SJSA1 (cell line): ENCODE data around the gene OR4D10. TPM values are rescaled to one million over a fixed set of nuclear protein-coding genes. Genes with fewer than 3 reads are reported as not detected.
"Not testable (repeated sequence)": the region's sequence is repeated elsewhere in the genome, so short reads cannot be mapped to it uniquely, and the experiment has no call there.

Experiments used
- DNase-seq, 2 experiments: peaks; one replicate each; pipeline ENCODE4 v3.0.0-alpha.2; 2015 to 2020; ENCODE audit warnings: low spot score in 2 of 2, low read depth in 1 of 2
- H3K27ac ChIP-seq: fragments of 250-450 bp; sonication (Bioruptor Pico); 2 replicates; pipeline ENCODE4 v1.5.1; 2020; ENCODE audit warnings: mild to moderate bottlenecking, moderate library complexity
- H3K27me3 ChIP-seq: fragments of 250-450 bp; sonication (Bioruptor Pico); replicated peaks from 2 replicates; pipeline ENCODE4 v1.5.1; 2020; ENCODE audit warnings: mild to moderate bottlenecking, moderate library complexity
- H3K36me3 ChIP-seq: fragments of 250-450 bp; sonication (Bioruptor Pico); 2 replicates; pipeline ENCODE4 v1.5.1; 2020; ENCODE audit warnings: mild to moderate bottlenecking
- H3K4me1 ChIP-seq: fragments of 250-450 bp; sonication (Bioruptor Pico); replicated peaks from 2 replicates; pipeline ENCODE4 v1.6.1; 2021; ENCODE audit warnings: mild to moderate bottlenecking
- H3K4me3 ChIP-seq: fragments of 250-450 bp; sonication (Bioruptor Pico); 2 replicates; pipeline ENCODE4 v1.5.1; 2020; ENCODE audit warnings: mild to moderate bottlenecking
- H3K9me3 ChIP-seq: fragments of 250-450 bp; sonication (Bioruptor Pico); replicated peaks from 2 replicates; pipeline ENCODE4 v1.5.1; 2020; ENCODE audit warnings: mild to moderate bottlenecking
- total RNA-seq: library from RNA; depleted of rRNA; stranded (reverse); fragments of >200 nt; shearing (Covaris generic); gene quantifications from 2 replicates; pipeline ENCODE4 v1.2.3, GENCODE V29; 2014; rRNA removed

Gene OR4D10
- not detected in 2 replicates for total RNA-seq

- no peak within 1 kb of the TSS for H3K4me3 ChIP-seq
- H3K4me1 ChIP-seq, result no peaks in the 10 kb centered on the region
- no peaks in the 10 kb centered on the region for H3K9me3 ChIP-seq
- no peaks in the 10 kb centered on the region for H3K27me3 ChIP-seq
- DNase-seq, result no peak
- H3K36me3 ChIP-seq, result no peaks in the 10 kb centered on the region
- H3K27ac ChIP-seq, result no peak within 1 kb of the TSS
Observed at GRCh38 chr11:59473015-59473414, at the start of gene OR4D10. TSS of gene OR4D10 (plus strand) at chr11:59473315. CDS start at chr11:59477430, 4,115 bp downstream.

- no peak overlapping the region for H3K4me3 ChIP-seq
- no peak for DNase-seq
- no peaks in the 10 kb centered on the region for H3K36me3 ChIP-seq
- H3K27ac ChIP-seq, result no peak overlapping the region
- H3K27me3 ChIP-seq, result peaks cover 3% of the 10 kb centered on the region; the same call in 1 of the 2 replicates
- no peaks in the 10 kb centered on the region for H3K9me3 ChIP-seq
- no peaks in the 10 kb centered on the region for H3K4me1 ChIP-seq
Observed at GRCh38 chr11:59423835-59424234, 49.3 kb upstream of the OR4D10 start.

- H3K27ac ChIP-seq, result no peak overlapping the region
- H3K9me3 ChIP-seq, result no peaks in the 10 kb centered on the region
- H3K4me1 ChIP-seq, result no peaks in the 10 kb centered on the region
- H3K4me3 ChIP-seq, result no peak overlapping the region
- DNase-seq, result no peak
- peaks cover 3% of the 10 kb centered on the region for H3K27me3 ChIP-seq
- no peaks in the 10 kb centered on the region for H3K36me3 ChIP-seq
Observed at GRCh38 chr11:59425131-59425530, 48.0 kb upstream of the OR4D10 start.

GRCh38 chr11:59426361-59427067 lies 46.6 kb upstream of the OR4D10 start, which contains the start of gene OR5A2:
TSS of gene OR5A2 (minus strand) at chr11:59426413. CDS start at chr11:59422953, 3,460 bp downstream.
- Histone ChIP-seq H3K4me3 (no peak within 1 kb of the TSS), H3K27ac (no peak within 1 kb of the TSS), H3K27me3 (peaks cover 3% of the 10 kb centered on the region), H3K9me3 (no peaks in the 10 kb centered on the region), H3K36me3 (no peaks in the 10 kb centered on the region), H3K4me1 (no peaks in the 10 kb centered on the region)
- DNase-seq, result no peak

GRCh38 chr11:59427068-59427382 lies 46.1 kb upstream of the OR4D10 start:
- Histone ChIP-seq H3K4me3 (no peak overlapping the region), H3K27ac (no peak overlapping the region), H3K27me3 (peaks cover 3% of the 10 kb centered on the region), H3K4me1 (no peaks in the 10 kb centered on the region), H3K36me3 (no peaks in the 10 kb centered on the region), H3K9me3 (no peaks in the 10 kb centered on the region)
- DNase-seq, result no peak

- H3K4me3 ChIP-seq, result no peak overlapping the region
- DNase-seq, result peak in 1 of 2 experiments; percentile 41
- H3K36me3 ChIP-seq, result no peaks in the 10 kb centered on the region
- H3K9me3 ChIP-seq, result no peaks in the 10 kb centered on the region
- no peak overlapping the region for H3K27ac ChIP-seq
- no peaks in the 10 kb centered on the region; the same call in none of the 2 replicates for H3K27me3 ChIP-seq
- H3K4me1 ChIP-seq, result no peaks in the 10 kb centered on the region
Observed at GRCh38 chr11:59429924-59430516, 43.1 kb upstream of the OR4D10 start.

GRCh38 chr11:59436169-59436568 lies 36.9 kb upstream of the OR4D10 start, which contains the start of gene OR5A1:
TSS of gene OR5A1 (plus strand) at chr11:59436469. CDS start at chr11:59443169, 6,700 bp downstream.
- H3K4me1 ChIP-seq, result no peaks in the 10 kb centered on the region
- H3K27me3 ChIP-seq, result 0 out of 2 replicates have a peak, but pooled peaks cover 4% of the 10 kb centered on the region
- DNase-seq, result no peak
- no peak within 1 kb of the TSS for H3K27ac ChIP-seq
- H3K4me3 ChIP-seq, result no peak within 1 kb of the TSS
- no peaks in the 10 kb centered on the region for H3K36me3 ChIP-seq
- H3K9me3 ChIP-seq, result no peaks in the 10 kb centered on the region

- 0 out of 2 replicates have a peak, but pooled peaks cover 4% of the 10 kb centered on the region for H3K27me3 ChIP-seq
- H3K9me3 ChIP-seq, result no peaks in the 10 kb centered on the region
- H3K4me3 ChIP-seq, result no peak overlapping the region
- no peak overlapping the region for H3K27ac ChIP-seq
- H3K36me3 ChIP-seq, result no peaks in the 10 kb centered on the region
- no peaks in the 10 kb centered on the region for H3K4me1 ChIP-seq
- DNase-seq, result no peak
Observed at GRCh38 chr11:59437770-59438169, 35.3 kb upstream of the OR4D10 start.

- not testable (repeated sequence) for DNase-seq, H3K27me3 ChIP-seq, H3K36me3 ChIP-seq, H3K4me3 ChIP-seq, H3K4me1 ChIP-seq, H3K9me3 ChIP-seq, H3K27ac ChIP-seq
Observed at GRCh38 chr11:59445624-59446023, 27.5 kb upstream of the OR4D10 start.

- Histone ChIP-seq H3K4me3 (no peak overlapping the region), H3K36me3 (no peaks in the 10 kb centered on the region), H3K9me3 (no peaks in the 10 kb centered on the region), H3K4me1 (no peaks in the 10 kb centered on the region), H3K27ac (no peak overlapping the region), H3K27me3 (no peaks in the 10 kb centered on the region)
- no peak for DNase-seq
Observed at GRCh38 chr11:59448484-59448883, 24.6 kb upstream of the OR4D10 start.

GRCh38 chr11:59456661-59457060 lies 16.5 kb upstream of the OR4D10 start, which contains the start of gene OR4D6:
TSS of gene OR4D6 (plus strand) at chr11:59456961. CDS start at chr11:59456961, 0 bp downstream.
- no peak for DNase-seq
- H3K4me3 ChIP-seq, result no peak within 1 kb of the TSS
- no peaks in the 10 kb centered on the region; the same call in 1 of the 2 replicates for H3K9me3 ChIP-seq
- H3K4me1 ChIP-seq, result no peaks in the 10 kb centered on the region
- H3K27me3 ChIP-seq, result no peaks in the 10 kb centered on the region
- no peaks in the 10 kb centered on the region for H3K36me3 ChIP-seq
- no peak within 1 kb of the TSS for H3K27ac ChIP-seq

GRCh38 chr11:59459916-59460315 lies 13.2 kb upstream of the OR4D10 start:
- Histone ChIP-seq H3K27ac (no peak overlapping the region), H3K4me1 (0 out of 2 replicates have a peak, but pooled peaks cover 4% of the 10 kb centered on the region), H3K4me3 (no peak overlapping the region), H3K27me3 (no peaks in the 10 kb centered on the region), H3K9me3 (no peaks in the 10 kb centered on the region; the same call in 1 of the 2 replicates), H3K36me3 (no peaks in the 10 kb centered on the region)
- DNase-seq, result no peak

- no peaks in the 10 kb centered on the region; the same call in 1 of the 2 replicates for H3K9me3 ChIP-seq
- H3K27ac ChIP-seq, result no peak overlapping the region
- no peaks in the 10 kb centered on the region for H3K27me3 ChIP-seq
- no peak overlapping the region for H3K4me3 ChIP-seq
- no peaks in the 10 kb centered on the region for H3K36me3 ChIP-seq
- DNase-seq, result peak in 1 of 2 experiments; percentile 48
- 0 out of 2 replicates have a peak, but pooled peaks cover 4% of the 10 kb centered on the region for H3K4me1 ChIP-seq
Observed at GRCh38 chr11:59463190-59463641, 9.9 kb upstream of the OR4D10 start.

- no peak for DNase-seq
- Histone ChIP-seq H3K36me3 (no peaks in the 10 kb centered on the region), H3K27me3 (no peaks in the 10 kb centered on the region)
Observed at GRCh38 chr11:59475176-59475575, 2.1 kb downstream of the OR4D10 start.

More at GRCh38 chr11:59475176-59475575, 2.1 kb downstream of the OR4D10 start:
- H3K4me3 ChIP-seq, result no peak overlapping the region
- H3K4me1 ChIP-seq, result no peaks in the 10 kb centered on the region
- H3K27ac ChIP-seq, result no peak overlapping the region
- H3K9me3 ChIP-seq, result no peaks in the 10 kb centered on the region
